Activated CD8-positive, alpha-beta memory T cell treated with anti-CD3 and anti-CD28 coated beads for 48 hours (primary cell): ENCODE data around the gene MARF1.
"Not testable (repeated sequence)": the region's sequence is repeated elsewhere in the genome, so short reads cannot be mapped to it uniquely, and the experiment has no call there.

Experiments used
- DNase-seq, 3 experiments: peaks; one replicate each; pipeline ENCODE4 v3.0.0-alpha.2; 2020; ENCODE audit warnings: low read depth in 2 of 3, low spot score in 2 of 3

The MARF1 gene

DNA sequence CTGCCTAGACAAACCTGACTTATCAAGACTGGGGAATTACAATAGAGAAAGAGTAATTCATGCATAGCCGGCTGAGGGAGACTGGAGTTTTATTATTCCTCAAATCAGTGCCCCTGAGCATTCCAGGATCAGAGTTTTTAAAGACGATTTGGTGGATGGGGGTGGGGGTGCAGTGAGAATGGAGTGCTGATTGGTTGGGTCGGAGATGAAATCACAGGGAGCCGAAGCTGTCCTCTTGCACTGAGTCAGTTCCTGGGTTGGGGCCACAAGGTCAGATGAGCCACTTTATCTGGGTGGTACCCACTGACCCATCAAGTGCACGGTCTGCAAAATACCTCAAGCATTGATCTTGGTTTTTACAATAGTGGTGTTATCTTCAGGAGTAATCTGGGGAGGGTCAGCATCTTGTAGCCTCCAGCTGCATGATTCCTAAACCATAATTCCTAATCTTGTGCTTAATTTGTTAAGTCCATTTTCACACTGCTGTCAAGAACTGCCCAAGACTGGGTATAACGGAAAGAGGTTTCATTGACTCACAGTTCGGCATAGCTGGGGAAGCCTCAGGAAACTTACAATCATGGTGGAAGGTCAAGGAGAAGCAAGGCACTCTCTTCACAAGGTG, 69.6 kb downstream of the MARF1 start:
- DNase-seq = no peak

GRCh38 chr16:15572329-15573001, 70.5 kb downstream of the MARF1 start:
- DNase-seq = no peak

DNA sequence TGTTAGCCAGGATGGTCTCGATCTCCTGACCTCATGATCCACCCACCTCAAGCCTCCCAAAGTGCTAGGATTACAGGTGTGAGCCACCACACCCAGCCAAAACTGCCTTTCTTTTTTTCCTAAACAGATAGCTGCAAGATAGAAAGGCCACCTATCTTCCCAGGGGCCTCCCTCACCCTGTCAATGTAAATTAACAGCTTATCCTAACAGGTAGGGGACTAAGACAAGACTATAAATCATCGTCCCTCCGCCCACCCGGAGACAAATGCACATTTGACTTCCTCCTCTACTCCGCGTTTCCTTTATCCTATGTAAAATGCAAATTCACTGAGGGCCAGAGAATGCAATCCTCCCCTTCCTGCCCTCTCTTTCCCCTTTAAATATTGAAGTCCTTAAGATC, 71.4 kb downstream of the MARF1 start:
- no peak for DNase-seq

DNA sequence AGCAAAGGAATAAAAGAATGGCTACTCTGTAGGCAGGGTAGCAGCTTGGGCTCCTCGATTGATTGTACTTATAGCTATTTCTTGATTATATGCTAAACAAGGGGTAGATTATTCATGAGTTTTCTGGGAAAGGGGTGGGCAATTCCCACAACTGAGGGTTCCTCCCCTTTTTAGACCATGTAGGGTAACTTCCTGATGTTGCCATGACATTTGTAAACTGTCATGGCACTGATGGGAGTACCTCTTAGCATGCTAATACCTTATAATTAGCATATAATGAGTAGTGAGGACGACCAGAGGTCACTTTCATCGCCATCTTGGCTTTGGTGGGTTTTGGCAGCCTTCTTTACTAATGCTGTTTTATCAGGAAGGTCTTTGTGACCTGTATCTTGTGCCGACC, 72.3 kb downstream of the MARF1 start:
- DNase-seq = not testable (repeated sequence)

- no peak for DNase-seq
Measured at GRCh38 chr16:15567823-15568222, 75.1 kb downstream of the MARF1 start.

- no peak for DNase-seq
Measured at GRCh38 chr16:15566095-15566494, 76.9 kb downstream of the MARF1 start.

DNA sequence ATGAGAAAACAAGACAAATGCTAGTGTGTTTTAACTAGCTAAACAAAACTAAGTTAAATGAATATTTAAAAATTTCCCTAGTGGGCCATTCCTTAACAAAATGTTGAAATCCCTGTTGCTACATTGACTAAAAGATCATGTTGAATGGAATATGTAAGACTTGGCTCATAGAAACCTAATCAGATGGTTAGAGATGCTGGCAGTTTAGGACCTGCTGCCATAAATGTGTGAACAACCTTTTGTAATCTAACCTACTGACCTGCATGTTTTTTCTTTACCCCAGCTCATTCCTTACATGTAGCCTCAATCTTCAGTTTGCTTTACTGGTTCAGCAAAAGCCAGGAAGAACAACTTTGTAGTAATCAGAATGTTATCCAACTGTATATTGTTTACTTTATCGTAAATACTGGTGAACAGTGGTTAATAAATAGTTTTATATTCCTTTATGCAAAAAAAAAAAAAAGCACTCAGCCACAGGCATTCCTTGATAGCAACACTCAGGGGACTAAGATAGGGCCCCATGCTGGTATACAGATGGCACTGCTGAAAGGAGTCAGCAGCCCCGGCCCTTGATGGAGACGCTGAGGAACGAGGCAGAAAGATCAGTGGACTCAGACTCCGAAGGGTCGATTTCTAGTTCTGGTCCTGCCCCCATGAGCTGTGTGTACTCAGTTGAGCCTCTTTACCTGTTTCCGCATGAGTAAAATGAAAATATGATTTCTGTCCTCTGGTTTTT, 78.2 kb downstream of the MARF1 start:
- no peak for DNase-seq

DNA sequence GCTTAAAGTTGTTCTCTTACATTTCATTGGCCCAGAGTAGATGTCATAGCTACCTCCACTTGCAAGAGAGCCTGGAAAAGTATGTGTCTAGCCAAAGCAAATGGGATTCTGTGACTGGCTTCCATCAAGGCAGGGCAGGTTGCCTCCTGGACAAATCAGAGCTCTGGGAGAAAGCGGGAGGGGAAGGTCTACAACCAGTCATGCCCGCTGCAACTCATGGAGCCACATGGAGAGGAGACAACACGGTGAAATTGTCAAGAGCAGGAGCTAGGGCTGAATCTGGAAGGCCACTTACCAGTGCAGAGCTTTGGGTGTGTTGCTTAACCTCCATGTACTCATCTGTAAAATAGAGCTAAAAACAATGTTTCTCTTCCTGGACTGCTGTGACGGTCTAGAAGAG, 83.8 kb downstream of the MARF1 start:
- no peak for DNase-seq

GRCh38 chr16:15557258-15557657, 85.7 kb downstream of the MARF1 start:
- no peak for DNase-seq

DNA sequence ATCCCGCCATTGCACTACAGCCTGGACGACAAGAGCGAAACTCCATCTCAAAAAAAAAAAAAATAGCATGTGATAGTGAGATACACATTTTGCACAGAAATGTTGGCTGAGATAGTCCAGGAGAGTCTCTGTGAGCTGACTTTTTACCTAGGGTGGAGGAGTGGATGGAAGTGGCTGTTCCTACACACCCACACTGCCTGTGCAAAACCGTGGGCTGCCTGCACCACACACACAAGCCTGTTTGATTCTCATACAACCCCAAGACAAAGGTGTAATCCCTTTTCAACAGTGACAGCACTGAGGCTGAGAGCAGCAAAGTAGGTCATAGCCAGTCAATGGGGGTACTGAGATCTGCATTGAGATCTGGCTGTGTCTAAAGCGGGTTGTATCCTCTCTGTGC, 86.8 kb downstream of the MARF1 start:
- DNase-seq = no peak

GRCh38 chr16:15553313-15554088, 89.5 kb downstream of the MARF1 start:
- no peak for DNase-seq

- no peak for DNase-seq
Measured at GRCh38 chr16:15552507-15552906, 90.4 kb downstream of the MARF1 start.

- DNase-seq = no peak
Measured at GRCh38 chr16:15548482-15548891, 94.5 kb downstream of the MARF1 start.

DNA sequence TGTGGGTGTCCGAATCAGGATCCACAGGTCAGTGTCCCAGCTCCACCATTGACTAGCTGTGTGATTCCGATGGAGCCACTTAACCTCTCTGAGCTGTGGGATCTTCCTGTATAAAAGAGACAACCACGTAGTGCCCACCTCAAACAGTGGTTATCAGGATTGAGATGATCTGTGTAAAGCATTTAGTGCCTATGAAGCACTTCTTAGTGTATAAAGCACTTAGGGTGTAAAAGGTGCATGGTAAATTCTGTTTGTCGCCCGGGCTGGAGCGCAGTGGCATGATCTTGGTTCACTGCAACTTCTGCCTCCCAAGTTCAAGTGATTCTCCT, 95.2 kb downstream of the MARF1 start:
- no peak for DNase-seq

DNA sequence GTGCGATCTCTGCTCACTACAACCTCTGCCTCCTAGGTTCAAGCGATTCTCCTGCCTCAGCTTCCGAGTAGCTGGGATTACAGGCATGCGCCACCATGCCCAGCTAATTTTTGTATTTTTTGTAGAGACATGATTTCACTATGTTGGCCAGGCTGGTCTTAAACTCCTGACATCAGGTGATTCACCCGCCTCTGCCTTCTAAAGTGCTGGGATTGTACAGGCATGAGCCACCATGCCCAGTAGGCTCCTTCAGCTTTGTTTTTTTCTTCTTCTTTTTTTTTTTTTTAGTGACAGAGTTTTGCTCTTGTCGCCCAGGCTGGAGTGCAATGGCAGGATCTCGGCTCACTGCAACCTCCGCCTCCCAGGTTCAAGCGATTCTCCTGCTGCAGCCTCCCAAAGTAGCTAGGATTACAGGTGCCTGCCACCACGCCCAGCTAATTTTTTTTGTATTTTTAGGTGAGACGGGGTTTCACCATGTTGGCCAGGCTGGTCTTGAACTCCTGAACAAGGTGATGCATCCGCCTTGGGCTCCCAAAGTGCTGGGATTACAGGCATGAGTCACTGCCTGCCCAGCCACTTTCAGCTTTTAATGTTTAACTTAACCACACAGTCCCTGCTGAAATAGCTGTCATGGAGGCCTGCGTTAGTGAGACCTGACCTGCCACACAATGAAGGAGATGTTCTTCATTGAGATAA, 95.7 kb downstream of the MARF1 start:
- DNase-seq = not testable (repeated sequence)

DNA sequence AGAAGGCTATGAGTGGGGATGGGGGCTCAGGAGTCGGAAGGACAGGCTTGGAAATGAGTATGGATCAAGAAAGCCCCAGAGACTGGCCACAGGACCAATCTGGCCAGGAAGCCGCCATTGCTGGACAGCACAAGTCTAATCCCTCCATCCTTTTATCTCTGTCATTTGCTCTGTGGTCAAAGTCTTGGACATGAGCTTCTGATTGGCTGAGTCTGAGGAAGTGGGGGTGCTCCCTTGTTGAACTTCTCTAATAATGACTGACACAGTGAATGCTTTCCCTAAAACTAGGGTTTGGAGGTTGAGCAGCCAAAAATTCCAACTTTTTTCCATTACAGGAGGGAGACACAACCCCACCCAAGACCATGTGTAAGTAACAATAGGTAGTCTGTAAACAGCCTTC, 97.4 kb downstream of the MARF1 start:
- no peak for DNase-seq

DNA sequence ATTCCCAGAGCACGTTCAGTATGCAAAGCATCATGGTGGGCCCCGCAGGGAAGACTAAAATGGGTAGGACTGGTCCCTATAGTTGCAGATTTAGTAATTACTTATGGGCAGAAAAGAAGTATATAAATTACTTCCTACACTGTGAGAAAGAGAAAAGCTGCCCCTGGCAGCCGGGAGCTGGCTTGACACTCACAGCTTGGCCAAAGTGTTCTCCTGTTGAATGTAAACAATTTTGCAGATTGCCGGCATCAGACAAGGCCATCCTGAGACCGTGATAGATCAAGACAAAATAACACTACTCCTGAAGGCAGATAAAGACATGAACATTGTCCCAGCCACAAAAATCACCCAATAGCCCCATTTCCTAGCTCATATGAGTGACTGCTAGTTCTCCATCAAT, 98.5 kb downstream of the MARF1 start:
- no peak for DNase-seq
